GM19324 (cell line): Measurements from ENCODE around the gene GMPPB.
A peak's percentile ranks its signal among the peaks of the same experiment; 100 is the strongest.
"Not testable (repeated sequence)": the region's sequence is repeated elsewhere in the genome, so short reads cannot be mapped to it uniquely, and the experiment has no call there.

Experiments
- ATAC-seq: cut with Tn5 transposase; IDR thresholded peaks from one replicate; pipeline ENCODE4 v1.9.1; 2021; ENCODE audit warnings: mild to moderate bottlenecking, moderate library complexity; ENCODE audit not compliant: unreplicated experiment, low FRiP score

The GMPPB gene

DNA sequence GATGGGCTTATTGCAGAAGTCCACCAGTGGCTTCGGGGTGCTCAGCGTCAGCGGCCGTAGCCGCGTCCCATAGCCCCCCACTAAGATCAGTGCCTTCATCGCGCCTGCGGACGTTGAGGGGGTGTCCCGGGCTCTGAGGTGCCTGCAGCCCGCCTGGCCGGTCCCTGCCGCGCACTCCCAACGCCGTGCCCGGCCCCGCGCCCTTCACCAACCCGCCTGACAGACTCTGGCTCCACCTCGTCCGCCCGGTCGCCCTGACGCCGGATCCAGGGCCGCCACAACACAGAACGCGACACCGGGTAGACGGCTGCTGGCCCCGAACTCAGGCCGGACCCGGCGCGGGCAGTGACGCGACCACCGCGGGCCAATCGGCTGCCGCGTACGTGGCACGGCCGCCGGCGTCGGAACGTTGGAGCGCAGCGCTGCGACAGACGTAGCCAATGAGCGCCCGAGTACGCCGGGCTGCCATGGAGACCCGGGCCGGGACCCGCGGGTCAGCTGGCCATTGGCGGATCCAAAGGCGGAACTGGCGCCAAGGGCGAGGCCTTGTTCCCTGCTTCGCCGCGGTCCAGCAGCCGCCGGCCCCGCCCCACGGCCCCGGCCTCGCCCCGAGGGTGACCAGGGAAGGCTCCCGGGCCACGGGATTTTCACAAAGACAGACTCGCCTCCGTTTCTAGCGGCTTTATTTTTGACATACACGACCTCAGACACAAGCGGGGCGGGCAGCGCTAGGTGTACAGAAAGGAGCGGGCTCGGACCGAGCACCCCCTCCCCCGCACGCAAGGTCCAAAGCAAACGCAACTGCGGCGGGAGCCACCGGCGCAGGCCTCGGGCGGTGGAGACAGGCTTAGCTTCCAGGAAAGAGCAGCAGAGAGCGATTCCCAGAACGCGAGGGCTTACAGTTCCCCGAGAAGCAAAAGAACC lies at the start of gene GMPPB:
Gene GMPPB (minus strand): TSS at position 324 of the 924 bp plus-strand sequence. CDS start 225 bp downstream, at position 99.
- ATAC-seq = peak; percentile 81

DNA sequence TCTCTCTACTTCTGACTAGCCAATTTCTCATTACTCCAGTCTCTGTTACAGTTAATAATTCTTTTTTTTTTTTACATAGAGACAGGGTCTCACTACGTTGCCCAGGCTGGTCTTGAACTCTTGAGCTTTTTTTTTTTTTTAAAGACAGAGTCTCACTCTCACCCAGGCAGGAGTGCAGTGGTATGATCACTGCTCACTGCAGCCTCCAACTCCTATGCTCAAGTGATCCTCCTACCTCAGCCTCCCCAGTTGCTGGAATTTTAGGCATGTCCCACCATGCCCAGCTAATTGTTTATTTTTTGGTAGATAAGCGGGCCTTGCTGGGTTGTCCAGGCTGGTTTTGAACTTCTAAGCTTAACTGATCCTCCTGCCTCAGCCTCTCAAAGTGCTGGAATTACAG lies 49.0 kb upstream of the GMPPB start:
- ATAC-seq = no peak

DNA sequence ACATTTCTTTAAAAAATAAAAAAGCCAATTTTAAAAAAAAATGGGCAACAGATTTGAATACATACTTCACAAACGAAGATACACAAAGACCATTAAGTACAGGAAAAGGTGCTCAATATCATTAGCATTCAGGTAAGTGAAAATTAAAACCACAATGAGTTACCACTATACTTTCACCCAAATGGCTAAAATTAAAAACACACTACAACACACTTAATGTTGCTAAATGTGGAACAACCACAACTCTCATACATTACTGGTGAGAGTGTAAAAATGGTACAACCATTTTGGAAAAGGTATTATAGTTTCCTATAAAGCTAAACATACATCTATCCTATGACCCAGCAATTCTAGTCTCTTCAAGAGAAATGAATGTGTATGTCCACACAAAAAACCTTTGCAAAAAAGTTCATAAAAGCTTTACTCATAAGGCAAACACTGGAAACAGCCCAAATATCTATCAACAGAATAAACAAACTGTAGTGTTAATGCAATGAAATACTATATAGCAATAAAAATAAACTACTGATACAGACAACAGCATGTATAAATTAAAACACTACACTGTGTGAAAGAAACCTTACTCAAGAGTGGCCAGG lies 47.7 kb upstream of the GMPPB start:
- ATAC-seq = no peak

DNA sequence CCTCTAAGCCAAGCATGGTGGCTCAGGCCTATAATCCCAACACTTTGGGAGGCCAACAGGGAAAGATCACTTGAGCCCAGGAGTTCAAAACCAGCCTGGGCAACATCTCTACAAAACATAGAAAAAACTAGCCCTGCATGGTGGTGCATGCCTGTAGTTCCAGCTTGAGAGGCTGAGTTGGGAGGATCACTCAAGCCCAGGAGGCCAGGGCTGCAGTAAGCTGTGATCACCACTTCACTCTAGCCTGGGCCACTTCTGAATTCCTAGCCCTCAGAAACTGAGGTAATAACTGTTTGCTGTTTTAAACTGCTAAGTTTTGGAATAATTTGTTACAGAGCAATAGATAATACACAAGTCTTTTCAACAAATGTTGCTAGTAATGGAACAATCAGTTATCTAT lies 46.2 kb upstream of the GMPPB start:
- no peak for ATAC-seq

DNA sequence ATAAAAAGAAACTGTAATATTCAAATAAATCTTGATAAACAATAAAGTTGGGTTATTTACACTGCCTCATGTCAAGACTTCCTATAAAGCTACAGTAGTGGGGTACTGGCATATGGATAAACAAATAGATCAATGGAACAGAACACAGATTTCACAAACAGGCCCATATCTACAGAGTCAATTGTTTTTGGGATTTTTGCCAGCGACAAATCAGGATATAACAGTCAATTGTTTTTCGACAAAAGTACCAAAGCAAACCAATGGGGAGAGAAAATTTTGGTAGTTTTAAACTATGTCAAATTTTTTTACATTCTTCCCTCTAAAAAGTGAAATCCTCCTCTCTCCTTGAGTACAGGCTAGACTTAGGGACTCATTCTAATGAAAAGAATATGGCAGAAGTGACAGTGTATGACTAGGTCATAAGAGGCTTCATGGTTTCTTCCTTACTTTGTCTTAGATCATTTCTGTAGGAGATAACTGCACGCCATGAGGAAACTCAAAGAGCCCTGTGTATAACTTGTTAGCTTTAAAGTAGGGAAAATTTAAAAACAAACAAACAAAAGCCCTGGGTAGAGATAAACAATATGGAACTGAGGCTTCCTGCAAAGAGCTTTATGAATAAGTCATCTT lies 45.6 kb upstream of the GMPPB start:
- no peak for ATAC-seq

DNA sequence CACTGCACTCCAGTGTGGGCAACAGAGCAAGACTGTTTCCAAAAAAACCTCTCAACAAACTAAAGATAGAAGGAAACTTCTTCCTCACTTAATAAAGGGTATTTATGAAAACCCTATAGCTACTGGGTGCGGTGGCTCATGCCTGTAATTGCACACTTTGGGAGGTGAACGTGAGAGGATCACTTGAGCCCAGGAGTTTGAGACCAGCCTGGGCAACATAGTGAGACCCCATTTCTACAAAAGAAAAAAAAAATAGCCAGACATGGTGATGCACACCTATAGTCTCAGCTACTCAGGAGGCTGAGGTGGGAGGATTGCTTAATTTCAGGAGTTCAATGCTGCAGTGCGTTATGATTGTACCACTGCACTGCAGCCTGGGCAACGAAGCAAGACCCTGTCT lies 40.2 kb upstream of the GMPPB start:
- ATAC-seq = no peak

DNA sequence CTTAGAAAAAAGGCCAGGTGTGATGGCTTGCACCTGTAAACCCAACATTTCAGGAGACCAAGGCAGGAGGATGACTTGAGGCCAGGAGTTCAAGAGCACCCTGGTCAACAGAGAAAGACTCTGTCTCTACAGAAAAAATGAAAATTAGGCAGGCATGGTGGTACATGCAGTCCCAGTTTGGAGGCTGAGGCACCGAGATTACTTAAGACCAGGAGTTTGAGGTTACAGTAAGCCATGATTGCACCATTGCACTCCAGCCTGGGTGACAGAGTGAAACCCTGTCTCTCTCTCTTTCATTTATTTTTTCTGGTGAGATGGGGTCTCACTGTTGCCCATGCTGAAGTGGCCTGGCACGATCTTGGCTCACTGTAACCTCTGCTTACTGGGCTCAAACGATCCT lies 37.9 kb upstream of the GMPPB start:
- ATAC-seq = no peak

DNA sequence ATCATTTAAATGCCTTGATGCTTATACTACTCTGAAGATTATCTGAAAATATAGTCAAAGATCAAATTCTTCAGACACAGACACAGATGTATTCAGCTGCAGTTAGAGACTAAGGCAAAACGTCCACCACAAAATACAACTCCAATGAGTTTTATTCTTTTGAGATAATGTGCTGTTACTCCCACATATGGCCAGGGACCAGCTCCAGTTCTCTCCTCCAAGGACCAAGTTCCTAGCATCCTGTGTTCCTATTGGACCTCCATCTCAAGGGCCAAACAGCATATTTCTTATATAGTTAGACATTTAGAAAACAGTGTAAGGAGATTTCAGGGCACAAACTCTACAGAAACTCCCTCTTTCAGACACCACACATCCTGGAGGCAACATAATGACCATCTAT lies 35.5 kb upstream of the GMPPB start:
- ATAC-seq = no peak

DNA sequence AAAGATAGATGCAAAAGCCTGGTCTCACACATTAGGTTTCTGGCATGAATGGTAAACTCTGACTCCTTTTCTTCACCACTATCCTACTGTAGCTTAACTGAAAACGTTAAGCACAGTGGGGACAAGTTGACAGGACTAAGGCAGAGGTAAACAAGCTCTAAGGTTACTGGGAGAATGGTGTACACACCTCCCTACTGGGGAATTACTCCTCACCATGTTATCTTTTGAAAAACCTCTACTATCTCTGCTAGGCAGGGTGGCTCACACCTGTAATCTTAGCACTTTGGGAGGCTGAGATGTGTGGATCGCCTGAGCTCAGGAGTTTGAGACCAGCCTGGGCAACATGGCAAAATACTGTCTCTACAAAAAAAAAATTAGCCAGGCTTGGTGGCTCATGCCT lies 33.4 kb upstream of the GMPPB start:
- ATAC-seq = no peak

DNA sequence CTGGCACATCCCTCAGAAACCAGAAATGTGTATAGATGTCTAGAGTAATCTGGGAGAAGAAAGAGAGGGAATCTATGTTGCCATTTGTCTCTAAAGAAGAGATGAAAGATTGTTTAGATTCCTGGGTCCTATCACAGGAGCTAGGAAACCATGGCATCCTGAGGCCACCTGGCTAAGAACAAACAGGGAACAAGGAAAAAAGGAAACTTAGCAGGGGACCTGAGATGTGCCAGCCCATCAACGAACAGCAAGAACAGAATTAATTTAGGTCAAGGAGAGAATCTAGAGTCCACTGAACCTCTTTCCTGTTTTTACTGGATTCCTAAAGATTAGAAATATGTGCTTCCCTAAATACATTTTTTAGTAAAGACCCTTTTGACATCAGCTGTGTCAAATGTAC lies 32.3 kb upstream of the GMPPB start:
- no peak for ATAC-seq

DNA sequence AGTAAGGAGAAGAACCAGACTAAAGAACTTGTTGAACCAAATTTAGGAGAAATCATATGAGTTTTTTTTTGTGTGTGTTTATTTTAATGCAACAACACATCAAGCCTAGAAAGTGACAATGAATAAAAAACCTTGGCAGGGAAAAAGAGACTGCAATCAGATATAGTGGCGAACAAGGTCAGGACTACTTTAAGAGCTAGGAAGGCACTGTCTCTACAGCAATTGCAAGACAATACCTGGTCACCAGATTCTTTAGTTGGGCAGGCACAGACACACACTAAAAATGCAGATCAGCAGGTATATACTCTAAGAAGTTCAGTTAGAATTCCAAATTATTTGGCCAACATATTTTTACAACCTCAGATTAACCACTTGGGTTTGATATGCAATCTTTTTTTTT lies 30.8 kb upstream of the GMPPB start:
- no peak for ATAC-seq

DNA sequence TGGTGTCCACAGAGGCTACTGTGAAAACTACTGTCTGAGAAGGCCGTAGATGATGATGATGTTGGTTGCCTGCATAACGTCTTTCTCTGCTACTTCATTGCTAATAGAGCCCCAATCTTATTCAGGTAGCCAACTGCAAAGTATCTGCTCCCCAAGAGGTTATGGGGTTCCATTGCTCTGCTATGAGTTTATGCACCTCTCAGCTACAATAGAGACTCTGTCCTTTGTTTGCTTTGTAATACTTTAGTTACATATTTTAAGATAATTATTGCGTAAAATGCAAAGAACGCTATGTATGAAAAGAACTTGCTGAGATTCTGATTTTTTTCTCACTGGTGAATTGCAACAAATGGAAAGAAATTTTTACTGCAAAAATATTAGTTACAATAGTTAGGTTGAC lies 27.8 kb upstream of the GMPPB start:
- ATAC-seq = no peak

DNA sequence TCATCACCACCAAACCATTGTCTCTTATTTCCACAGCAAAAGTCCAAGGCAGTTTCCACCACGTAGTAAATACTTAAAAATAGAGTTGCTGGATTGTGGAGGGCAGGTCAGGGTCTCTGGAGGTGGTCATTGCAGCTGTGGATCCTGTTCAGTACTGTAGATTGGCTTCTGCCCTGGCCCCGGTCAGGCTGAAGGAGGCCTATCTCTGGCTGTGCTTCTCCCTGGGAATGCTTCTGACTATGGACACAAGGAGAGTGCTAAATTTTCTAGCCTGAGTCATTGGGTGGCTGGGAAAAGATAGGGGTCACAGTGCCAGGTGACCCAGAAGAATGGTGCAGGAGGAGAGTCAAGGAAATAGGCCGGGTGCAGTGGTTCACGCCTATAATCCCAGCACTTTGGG lies 26.3 kb upstream of the GMPPB start:
- no peak for ATAC-seq

DNA sequence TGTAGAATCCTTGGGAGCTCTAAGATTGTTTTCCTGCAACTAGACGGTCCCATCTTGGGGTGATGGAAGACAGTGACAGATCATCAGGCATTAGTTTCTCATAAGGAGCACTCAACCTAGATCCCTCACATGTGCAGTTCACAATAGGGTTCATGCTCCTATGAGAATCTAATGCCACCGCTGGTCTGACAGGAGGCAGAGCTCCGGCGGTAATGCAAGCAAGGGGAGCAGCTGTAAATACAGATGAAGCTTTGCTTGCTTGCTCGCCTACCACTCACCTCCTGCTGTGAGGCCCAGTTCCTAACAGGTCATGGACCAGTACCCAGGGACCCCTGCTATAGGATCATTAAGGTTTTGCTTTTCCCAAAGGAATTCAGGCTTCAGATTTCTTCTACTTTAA lies 25.1 kb upstream of the GMPPB start:
- ATAC-seq = not testable (repeated sequence)

DNA sequence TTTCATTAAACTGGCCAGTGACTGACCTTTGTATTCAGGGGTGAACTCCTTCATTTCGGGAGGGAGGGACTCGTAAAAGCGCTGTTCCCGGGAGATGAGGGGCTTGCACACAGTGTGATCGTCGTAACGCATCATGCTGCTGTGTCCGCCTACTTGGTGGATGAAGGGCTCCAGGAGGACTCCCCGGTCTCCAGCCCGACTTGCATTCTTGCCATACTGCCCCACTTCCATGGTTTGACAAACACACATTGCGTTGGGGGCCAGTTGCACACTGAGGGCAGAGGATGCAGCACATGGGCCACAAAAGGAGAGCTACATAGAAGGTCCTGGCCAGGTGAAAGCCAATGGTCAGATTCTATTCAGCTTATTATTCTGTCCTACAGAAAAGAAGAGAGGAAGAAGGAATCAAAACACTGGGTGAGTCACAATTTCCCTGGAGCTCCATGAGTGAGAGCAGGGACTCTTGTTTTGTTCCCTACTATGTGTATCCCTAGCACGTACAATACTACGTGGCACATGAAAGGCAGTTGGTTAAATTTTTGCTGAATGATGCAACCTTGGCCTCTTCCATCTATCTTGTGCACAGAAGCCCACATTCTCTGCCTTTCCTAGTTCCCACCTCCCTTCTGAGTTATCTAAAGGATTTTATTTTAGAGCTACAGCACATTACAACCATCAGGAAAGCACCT lies 24.2 kb upstream of the GMPPB start:
- ATAC-seq = no peak

DNA sequence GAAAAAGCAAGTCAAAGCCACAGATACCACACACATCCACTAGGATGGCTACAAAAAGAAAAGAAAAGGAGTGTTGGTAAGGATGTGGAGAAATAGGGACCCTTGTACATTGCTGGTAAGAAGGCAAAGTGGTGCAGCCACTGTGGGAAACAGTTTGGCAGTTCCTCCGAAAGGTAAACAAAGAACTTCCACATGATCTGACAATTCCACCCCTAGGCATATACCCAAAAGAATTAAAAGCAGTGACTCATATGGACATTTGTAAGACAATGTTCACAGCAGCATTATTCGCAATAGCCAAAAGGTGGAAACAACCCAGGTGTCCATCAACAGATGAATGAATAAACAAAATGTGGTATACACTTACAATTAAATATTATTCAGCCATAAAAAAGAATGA lies 22.2 kb upstream of the GMPPB start:
- no peak for ATAC-seq

DNA sequence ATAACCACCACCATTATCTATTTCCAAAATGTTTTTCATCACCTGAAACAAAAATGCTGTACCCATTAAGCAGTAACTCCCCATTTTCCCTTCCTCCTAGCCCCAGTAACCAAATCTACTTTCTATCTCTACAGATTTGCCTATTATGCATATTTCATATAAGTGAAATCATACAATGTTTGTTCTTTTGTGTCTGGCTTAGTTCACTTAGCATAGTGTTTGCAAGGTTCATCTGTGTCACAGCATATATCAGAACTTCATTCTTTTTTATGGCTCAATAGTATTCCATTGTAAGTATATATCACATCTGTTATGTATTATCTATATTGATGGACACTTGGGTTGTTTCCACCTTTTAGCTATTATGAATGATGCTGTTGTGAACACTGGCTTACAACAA lies 16.7 kb upstream of the GMPPB start:
- ATAC-seq = no peak

DNA sequence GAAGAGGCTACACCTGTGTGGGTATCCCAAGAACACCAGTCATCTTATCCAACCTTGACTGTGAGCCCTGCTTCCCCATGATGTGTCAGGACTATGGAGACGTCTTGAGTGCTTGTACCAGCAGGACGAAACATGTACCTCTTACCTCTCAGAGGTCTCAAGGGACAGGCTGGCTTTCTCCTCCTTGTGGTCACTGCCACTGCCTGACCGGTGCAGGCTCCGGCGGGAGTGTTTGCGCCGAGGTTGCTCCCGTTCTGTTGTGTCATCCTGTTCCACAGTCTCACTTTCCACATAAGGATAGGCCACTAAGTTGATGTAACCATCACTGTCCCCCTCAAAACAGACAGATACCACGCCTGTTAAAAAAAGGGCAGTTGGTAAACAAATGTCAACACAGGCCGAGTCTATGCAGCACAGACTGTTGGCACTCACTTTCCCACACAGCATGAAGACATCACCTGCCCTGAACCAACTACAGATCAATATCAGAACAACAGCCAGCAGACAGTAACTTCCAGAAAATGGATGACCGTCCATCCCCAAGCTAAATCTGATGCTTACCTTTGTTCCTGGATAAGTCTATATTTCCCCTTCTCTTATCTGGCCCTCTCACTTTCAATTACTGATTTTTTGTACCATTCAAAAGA lies 14.4 kb upstream of the GMPPB start:
- no peak for ATAC-seq

DNA sequence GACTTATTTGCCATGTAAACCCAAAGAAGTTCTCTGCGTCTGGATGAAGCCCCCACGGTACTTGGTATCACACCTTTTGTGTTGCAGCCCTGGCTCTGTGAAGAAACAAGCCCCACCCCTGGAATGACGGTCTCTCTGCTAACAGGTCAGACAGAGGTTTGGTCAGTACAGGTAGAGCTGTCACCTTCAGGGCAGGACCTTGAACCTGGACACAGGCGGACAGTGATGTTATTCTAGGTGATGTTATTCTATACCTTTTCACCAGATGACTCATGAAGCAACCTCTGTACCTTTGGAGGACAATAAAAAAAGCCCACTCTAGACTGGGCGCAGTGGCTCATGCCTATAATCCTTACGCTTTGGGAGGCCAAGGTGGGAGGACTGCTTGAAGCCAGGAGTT lies 11.0 kb upstream of the GMPPB start:
- ATAC-seq = no peak

DNA sequence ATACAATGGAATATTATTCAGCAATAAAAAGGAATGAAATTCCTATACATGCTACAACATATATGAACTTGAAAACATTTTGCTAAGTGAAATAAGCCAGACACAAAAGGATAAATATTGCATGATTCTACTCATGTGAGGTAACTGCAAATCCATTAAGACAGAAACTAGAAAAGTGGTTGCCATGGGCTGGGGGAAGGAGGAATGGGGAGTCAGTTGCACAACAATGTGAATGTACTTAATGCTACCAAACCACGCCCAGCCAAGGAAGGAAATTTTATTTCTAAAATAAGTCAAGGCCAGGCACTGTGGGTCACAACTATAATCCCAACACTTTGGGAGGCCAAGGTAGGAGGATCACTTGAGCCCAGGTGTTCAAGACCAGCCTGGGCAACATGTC lies 9.8 kb upstream of the GMPPB start:
- no peak for ATAC-seq

DNA sequence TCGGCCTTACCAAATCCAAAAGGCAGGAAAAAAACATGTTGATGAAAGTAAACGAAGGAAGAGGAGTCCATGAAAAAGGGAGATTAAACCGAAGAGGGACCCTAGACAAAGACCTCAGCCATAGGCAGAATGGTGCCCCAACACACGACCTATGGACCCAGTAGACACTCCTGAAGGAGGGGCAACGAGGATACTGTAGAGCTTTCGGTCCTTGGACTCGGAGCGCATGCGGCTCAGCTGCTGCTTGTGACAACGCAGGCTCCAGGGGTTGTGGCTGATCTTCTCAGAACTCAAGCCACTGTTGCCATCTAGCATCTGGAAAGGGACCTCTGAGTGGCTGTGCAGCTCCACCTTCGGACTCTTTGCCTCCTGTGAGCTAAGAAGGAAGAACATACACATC lies 8.8 kb upstream of the GMPPB start:
- no peak for ATAC-seq
